PC-9 (cell line): ENCODE data around the gene ARID3A.

ENCODE experiments used
- CTCF ChIP-seq: fragments of 200-600 bp; sonication (generic); conservative IDR thresholded peaks from 2 replicates; pipeline ENCODE4 v1.6.1; 2017; ENCODE audit warnings: mixed run types, antibody characterized with exemption, mild to moderate bottlenecking, moderate library complexity
- EZH2 ChIP-seq: fragments of 200-600 bp; sonication (generic); IDR thresholded peaks from 2 replicates; pipeline ENCODE4 v1.8.0; 2017; ENCODE audit warnings: antibody characterized with exemption, low read depth

- TF ChIP-seq CTCF (no peak), EZH2 (no peak)
These were observed 28.4 kb downstream of the ARID3A start for GRCh38 chr19:954272-954671.
